Activated T-helper 1 cell treated with anti-CD3 and anti-CD28 coated beads, Interleukin-2, amount 50 U/mL, for 16 hours (primary cell): ENCODE measurements around the gene CBX3.
"Not testable (repeated sequence)": the region's sequence is repeated elsewhere in the genome, so short reads cannot be mapped to it uniquely, and the experiment has no call there.

Experiments used
- DNase-seq, 2 donors: peaks; one replicate each; pipeline ENCODE4 v3.0.0-alpha.2; 2020; ENCODE audit warnings: low read depth in 1 of 2, low spot score in 1 of 2

Gene CBX3

DNA sequence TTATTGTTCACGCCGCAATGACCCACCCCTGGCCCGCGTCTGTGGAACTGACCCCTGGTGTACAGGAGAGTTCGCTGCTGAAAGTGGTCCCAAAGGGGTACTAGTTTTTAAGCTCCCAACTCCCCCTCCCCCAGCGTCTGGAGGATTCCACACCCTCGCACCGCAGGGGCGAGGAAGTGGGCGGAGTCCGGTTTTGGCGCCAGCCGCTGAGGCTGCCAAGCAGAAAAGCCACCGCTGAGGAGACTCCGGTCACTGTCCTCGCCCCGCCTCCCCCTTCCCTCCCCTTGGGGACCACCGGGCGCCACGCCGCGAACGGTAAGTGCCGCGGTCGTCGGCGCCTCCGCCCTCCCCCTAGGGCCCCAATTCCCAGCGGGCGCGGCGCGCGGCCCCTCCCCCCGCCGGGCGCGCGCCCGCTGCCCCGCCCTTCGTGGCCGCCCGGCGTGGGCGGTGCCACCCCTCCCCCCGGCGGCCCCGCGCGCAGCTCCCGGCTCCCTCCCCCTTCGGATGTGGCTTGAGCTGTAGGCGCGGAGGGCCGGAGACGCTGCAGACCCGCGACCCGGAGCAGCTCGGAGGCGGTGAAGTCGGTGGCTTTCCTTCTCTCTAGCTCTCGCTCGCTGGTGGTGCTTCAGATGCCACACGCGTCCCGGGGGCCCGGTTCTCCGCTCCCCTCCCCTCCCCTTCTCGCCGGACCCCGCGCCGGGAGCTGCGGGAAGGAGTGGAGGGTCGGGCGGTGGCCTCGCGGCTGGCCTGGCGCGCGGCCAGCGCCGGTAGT lies at the start of gene CBX3:
Gene CBX3 (plus strand): TSS at position 499 of the 772 bp plus-strand sequence. CDS start 1,254 bp downstream, outside the sequence.
- peak; percentile 74 to 75 for DNase-seq

DNA sequence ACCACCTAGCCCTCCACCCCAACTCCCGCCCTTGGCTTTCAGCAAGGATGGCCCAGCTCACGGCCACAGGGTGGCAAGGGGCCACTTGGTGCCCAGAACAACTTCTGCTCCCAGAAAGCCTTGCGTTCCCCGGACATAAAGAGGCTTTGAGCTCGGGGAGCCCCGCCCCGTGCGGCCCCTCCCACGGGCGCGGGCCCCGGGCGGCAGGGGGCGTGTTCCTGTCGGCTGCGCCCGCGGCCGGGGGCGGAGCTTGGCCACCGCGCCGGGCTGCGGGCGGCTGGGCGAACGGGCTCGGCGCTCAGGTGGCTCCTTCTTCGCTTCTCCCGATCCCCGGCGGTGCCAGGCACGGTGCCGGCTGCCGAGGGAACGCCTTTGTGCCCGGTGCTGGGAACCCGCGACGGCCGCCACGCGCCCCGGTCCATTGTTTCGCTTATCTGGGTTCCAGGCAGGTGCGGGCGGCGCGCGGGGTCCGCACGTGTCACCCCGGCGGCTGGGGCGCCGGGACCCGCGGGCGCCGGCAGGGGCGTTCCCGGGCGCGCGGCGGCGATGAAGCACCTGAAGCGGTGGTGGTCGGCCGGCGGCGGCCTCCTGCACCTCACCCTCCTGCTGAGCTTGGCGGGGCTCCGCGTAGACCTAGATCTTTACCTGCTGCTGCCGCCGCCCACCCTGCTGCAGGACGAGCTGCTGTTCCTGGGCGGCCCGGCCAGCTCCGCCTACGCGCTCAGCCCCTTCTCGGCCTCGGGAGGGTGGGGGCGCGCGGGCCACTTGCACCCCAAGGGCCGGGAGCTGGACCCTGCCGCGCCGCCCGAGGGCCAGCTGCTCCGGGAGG lies 49.4 kb upstream of the CBX3 start, which contains the start of gene NFE2L3:
Gene NFE2L3 (plus strand): TSS at position 246 of the 829 bp plus-strand sequence. CDS start 301 bp downstream, at position 547.
- peak; percentile 58 to 77 for DNase-seq

DNA sequence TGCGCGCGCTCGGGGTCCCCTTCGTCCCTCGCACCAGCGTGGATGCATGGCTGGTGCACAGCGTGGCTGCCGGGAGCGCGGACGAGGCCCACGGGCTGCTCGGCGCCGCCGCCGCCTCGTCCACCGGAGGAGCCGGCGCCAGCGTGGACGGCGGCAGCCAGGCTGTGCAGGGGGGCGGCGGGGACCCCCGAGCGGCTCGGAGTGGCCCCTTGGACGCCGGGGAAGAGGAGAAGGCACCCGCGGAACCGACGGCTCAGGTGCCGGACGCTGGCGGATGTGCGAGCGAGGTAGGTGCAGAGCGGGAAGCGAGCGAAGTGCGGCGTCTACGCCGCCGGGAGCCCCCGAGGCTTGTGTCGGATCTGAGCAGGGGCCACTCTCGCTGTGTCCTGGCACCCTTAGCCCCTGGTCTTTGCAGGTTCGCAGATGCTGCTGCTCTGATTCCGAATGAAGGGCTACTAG lies 48.7 kb upstream of the CBX3 start:
- peak in 1 of 2 donors; percentile 13 for DNase-seq

DNA sequence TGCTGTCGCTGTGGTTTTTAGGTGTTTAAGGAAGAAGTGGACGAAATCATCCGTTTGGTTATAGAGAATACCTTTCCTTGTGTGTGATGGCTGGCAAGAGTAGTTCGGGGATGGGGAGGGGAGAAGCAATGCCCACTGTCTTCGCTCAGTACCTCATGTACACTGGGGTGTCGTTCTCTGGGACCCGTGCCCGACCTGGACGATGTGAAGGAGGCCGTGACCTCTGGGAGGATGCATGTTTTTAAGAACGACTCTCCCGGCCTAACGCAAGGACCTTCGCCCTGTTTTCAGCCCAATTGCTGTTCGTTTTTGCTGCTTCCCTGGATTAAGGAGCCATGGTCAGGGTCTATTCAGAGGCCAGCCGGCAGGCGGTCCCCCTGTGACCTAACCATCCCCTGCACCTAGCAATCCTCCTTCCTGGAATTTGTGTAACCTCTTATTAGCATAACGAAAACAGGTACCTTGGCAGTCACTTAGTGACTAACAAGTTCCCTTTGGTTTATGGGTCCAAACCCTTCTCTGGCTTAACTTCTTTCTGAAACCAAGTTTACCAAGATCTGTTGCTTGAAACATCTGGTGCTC lies 48.2 kb upstream of the CBX3 start:
- DNase-seq = no peak

DNA sequence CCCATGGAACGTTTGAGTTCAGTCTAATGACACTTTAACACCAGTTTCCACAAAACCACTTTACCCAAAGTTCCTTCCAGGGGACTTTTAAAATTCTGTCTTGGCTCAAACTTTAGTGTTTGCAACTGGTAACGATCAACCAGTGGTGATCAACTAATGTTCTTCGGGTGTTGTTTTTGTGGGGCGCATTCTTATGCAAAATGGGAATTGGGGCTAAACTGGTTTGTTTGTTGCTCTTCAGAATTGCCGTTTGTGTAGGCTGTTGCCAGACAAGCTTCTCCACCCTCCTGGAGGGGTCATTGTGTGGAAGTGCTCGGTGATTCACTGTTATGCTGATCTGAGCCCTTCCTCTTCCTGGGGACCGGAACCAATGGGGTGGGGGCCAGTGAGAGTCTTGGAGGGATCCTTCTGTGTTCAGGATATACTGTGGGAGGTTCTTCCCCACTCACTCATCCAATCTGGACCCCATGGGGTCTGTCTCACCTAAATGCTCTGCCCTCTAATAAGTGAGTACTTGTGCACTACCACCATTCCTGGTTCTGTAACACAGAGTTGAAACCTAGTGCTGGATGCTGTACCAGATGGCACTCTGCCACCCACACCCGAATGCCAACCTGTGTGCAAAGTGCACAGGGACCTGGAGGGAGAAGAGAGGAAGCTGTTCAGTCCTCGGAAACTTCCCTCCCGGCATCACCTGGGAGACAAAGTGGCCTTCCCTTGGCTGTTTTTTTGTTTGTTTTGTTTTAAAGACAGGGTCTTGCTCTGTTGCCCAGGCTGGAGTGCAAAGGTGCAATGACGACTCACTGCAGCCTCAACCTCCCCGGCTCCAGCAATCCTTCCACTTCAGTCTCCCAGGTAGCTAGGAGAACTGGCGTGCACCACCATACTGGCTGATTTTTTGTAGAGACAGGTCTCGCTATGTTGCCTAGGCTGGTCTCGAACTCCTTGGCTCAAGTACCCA lies 47.4 kb upstream of the CBX3 start:
- DNase-seq = no peak

DNA sequence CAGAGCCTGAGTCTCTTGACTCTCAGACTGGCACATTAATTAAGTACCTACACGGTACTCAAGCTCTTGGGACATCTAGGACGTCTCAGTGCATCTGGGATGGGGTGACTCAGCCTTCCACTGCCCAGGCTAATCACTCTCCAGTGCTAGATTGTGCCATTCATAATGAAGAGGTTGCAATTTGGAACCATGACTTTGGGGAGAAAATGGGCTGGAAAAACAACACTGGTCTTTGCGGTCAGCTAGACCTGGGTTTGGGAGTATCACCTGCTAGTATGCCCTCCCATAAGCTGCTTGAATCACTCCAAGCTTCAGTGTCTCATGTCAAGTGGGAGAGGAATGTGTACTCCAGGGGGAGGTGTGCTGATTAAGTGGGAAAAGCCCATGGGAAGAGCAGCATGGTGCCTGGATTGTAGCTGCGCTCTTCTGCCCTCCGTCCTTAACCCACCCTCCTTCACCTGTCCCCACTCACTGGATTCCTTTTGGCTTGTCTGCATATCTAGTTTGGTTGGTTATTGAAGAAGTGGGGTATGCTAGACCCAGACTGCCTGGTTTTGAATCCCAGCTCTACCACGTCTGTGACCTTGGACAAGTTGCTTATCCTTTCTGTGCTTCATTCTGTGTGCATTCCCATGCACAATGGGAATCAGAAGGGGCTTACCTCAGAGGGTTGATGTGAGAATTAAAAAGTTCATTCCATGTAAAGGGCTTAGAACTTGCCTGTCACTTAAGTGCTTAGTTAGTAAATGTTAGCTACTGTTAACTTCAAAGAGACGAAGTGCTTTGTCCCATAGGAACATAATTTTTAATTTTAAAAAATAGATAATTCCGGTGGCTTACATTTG lies 45.8 kb upstream of the CBX3 start:
- DNase-seq = no peak

DNA sequence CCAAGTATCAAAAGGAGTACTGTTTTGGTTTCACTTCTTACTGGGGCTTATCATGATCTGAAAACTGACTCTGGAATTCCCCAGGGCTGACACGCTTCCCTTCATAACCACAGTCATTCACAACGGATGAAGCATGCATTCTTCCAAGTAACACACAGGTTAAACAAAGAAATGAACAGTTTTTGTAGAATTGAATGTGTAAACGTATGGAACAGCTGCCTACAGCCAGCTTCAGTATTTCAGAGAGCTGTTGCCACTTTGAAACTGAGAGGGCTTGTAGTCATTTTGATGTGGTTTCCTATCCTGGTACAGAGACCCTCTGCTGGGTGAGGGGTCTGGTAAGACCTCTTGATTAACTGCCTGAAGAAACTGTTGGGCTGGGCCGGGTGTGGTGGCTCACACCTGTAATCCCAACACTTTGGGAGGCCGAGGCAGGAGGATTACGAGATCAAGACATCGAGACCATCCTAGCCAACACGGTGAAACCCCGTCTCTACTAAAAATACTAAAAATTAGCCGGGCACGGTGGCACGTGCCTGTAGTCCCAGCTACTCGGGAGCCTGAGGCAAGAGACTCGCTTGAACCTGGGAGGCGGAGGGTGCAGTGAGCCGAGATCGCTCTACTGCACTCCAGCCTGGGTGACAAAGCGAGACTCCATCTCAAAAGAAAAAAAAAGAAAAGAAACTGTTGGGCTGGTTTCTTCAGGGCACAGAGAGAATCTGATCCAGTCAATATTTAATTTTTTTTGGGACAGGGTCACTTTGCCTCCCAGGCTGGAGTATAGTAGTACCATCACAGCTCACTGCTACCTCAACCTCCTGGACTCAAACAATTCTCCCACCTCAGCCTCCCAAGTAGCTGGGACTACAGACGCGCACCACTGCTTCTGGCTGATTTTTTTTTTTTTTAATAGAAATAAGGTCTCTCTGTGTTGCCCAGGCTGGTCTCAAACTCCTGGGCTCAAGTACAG lies 44.8 kb upstream of the CBX3 start:
- DNase-seq = peak in 1 of 2 donors; percentile 38

DNA sequence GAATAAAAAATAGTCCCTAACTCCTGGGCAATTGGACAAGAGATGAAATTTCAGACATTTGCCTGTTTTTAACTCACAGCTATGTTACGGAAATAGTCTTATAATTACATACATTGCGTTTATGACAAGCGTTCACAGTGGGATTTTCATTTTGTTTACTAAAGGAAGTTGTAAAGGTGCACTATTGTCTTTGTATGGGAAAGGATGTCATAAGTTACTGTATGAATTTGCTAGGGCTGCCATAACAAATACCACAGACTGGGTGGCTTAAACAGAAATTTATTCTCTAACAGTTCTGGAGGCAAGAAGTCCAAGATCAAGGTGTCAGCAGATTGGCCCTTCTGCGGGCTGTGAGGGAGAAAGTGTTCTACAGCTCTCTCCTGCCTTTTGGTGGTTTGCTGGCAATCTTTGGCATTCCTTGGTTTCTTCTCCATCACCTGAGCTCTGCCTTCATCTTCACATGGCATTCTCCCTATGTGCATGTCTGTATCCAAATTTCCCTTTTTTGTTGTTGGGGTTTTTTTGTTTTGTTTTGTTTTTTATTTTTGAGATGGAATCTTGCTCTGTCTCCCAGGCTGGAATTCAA lies 43.9 kb upstream of the CBX3 start:
- no peak for DNase-seq

DNA sequence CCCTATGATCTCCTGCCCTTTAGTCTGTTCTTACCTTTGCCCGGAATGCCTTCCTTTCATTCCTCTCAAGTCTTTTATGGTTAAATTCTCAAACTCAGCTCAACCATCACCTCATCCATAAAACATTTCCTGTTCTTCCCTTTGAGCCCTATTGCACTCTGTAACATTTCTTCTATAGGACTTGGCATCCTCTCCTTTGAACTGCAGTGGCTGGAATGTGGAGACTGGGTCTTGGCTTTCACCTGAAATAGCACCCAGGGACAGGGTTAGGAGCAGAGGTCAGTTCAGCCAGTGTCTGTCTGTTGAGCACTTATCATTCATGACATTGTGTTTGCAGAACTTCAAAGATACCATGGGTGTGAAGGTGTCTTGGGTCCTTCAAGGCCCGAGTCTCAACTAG lies 42.3 kb upstream of the CBX3 start:
- no peak for DNase-seq

DNA sequence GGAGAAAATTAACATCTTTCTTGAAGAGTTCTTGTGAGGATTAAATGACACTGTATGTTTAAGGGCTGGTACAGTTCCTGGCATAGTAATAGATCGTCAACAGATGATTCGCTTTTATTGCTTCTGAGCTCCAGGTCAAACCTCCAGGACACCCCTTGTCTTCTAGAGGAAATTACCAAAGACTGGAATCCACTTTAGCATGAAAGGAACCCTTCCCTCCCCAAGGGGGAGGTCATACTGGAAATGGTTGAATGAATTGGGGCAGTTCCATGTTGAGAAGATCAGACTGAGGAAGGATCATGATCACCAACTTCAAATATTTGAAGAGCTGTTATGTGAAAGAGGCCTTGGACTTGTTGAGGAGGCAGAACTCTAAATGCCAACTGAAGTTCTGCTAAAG lies 40.6 kb upstream of the CBX3 start:
- no peak for DNase-seq

DNA sequence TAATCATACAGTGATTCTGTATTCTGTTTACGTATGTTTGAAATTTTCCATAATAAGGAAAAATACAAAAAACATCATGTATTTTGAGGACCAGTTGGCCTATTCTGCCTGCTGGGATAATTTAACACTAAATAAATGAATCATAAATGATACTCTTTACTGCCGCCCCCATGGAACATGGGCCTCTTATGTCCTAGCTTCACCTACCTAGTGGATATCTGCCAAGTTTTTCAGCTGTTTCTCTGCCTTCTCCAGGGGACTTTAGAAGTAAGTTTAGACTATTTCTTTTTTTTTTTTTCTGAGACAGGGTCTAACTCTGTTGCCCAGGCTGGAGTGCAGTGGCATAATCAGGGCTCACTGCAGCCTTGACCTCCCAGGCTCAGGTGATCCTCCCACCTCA lies 39.1 kb upstream of the CBX3 start:
- no peak for DNase-seq

DNA sequence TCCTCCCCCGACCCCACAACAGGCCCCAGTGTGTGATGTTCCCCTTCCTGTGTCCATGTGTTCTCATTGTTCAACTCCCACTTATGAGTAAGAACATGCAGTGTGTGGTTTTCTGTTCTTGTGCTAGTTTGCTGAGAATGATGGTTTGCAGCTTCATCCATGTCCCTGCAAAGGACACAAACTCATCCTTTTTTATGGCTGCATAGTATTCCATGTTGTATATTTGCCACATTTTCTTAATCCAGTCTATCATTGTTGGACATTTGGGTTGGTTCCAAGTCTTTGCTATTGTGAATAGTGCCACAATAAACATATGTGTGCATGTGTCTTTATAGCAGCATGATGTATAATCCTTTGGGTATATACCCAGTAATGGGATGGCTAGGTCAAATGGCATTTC lies 37.7 kb upstream of the CBX3 start:
- not testable (repeated sequence) for DNase-seq

DNA sequence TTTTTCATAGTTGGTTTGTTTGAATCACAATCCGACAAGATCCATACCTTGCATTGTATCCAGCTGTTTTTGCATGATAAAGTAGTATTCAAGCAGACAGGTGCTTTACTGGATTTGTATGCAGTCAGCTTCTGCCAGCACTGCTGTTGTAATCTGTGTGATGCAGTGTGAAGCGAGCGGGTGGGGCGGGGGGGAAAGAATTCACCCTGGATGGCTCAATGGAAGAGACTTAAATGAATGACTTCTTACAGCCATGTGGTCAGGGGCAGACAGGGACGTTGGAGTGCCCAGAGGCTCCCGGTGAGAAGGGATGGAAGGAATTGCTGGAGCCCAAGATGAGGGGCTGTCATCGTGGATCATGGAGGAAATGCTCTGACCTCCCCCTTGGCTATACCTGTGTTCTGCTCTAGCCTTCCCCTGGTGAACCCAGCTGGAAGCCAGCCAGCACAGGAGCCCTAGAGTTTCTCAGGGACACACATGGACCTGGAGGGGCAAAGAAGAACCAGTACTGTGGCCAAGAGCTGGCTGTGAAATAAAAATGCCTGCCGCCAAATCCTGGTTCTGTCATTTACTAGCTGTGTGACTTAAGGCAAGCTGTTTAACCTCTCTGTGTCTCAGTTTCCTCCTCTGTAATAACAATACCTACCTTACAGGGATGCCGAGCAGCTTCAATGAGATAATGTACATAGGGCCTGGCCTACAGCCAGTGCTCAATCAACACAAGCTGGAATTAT lies 35.4 kb upstream of the CBX3 start:
- no peak for DNase-seq

DNA sequence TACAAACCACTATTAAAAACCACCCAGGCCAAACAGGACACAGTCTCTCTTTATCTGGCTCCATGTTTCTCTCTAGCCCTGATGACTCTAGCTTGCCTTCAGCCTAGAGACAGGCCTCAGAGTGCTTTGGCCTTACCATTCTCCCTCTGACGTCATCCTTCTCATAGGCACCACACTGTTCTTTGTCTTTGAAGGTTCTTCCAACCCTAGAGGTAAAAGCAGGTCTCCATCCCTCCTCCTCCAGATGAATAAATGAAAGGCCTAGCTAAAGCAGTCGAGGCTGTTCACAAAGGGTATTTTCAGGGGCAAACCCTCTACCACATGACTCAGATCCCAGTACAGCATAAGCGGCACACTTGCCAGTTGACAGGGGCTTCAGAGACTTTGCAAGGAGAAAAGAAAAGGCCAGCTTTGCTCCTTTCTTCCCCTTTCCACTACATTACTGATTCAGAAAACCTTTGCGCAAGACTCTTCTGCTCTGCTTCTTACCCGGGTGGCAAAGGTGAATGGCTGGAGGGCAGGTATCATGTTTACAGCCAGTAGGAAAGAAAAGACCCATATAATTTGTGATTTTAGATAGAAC lies 34.8 kb upstream of the CBX3 start:
- DNase-seq = no peak

DNA sequence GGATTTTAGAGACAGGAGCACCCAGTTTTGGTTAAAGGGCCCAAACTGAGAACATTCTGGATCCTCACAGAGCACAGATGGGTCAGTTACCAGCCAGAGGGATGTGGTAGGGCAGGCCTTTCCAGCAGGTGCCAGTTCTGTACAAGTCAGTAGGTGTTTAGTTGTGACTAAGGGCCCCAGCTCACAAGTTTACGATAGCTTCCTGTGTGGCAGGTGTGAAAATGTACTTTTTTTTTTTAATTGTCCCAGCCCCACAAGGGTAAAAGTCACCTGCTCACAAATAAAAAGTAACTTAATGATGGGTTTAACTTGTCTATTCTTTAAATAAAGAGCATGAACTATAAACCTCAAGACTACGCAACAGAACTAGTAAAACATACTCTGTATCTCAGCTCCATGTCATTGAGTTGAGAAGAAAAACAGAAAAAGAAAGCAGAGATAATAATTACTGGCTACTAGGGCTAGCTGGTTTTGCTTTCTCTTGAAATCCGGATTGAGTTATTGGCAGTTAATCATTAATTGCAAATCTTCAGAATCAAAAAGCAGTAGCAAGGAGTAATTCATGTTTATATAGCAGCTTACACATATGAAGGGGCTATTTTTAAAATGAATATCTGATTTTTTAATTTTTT lies 34.1 kb upstream of the CBX3 start:
- no peak for DNase-seq

DNA sequence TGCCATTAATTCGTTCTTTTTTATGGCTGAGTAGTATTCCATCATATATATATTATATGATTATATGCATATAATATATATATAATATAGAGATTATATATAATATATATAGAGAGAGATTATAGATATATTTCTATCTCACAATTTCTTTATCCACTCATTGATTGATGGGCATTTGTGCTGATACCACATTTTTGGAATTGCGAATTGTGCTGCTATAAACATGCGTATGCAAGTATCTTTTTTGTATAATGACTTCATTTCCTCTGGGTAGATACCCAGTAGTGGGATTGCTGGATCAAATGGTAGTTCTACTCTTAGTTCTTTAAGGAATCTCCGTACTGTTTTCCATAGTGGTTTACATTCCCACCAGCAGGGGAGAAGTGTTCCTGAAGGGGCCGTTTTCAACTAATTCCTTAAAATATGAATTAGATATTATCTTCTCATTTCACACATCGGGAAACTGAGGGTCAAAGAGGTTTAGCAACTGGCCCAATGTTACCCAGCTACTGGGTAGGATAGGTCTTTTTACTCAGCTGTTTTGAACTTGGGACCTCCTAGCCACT lies 33.0 kb upstream of the CBX3 start:
- no peak for DNase-seq
